ENCODE data around the gene RAB41.
"Not testable (repeated sequence)": the region's sequence is repeated elsewhere in the genome, so short reads cannot be mapped to it uniquely, and the experiment has no call there.

RAB41 gene

GRCh38 chrX:70289793-70290770 lies 8.1 kb downstream of the RAB41 start, which contains the start of the genes KIF4A and PDZD11:
KIF4A (plus strand) TSS chrX:70290104; CDS start chrX:70290459, 355 bp downstream.
PDZD11 (minus strand) TSS chrX:70289927; CDS start chrX:70289341, 586 bp downstream.
- peak; percentile 72 for DNase-seq (ENCODE audit: low spot score)

DNA sequence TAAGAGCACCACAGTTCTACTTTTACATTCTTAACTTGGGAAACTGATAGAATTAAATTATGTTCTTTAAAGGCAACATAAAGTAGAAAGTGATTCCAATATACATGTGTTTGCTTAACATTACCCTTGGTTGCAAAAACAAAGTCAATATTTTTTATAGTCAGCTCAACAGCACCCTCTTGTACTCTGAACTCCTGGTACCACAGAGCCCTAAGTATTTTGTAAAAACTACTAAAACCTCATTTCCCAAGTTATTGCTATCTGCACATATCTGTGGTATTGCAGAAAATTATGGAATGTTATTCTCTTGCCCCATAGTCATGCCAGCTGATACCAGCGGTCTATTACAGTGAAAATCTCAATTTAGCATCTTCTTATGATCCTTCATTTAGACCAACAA lies 10.8 kb downstream of the RAB41 start:
- DNase-seq (ENCODE audit: low spot score), result no peak

GRCh38 chrX:70293621-70294020 lies 11.6 kb downstream of the RAB41 start:
- no peak for DNase-seq (ENCODE audit: low spot score)

DNA sequence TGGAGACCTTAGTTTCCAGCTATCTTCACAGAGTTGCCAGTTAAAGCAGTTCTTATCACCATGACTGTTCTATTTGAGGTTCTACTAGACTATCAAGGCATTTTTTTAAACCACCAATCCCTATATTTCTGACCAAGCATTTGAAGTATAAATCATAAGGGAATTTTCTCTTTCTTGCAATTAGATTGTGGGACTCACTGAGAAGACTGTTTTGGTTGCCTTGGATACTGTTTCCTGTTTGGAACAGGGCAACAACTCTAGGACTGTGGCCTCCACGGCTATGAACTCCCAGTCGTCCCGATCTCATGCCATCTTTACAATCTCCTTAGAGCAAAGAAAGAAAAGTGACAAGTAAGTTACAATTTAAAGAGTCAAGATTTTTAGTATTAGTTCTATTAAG lies 19.7 kb downstream of the RAB41 start:
- DNase-seq (ENCODE audit: low spot score), result no peak

DNA sequence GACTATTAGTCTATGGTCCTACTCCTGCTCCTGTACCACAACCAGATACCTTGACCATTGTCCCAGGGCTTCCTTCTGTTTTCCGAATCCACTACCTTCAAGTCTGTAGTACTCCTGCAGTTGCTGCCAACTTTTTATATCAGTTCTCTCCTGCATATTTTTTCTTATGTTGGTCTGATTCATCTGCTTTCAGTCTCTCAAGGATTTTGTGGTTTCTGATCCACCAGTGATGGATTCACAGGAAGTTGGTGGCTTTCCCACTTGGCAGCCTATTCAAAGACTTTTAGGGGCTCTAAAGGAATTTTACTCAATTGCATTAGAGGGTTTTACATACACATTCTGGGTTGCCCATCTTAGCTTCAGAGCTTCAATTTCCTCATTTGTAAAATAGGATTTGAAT lies 31.5 kb downstream of the RAB41 start:
- DNase-seq (ENCODE audit: low spot score), result no peak

- DNase-seq (ENCODE audit: low spot score), result no peak
These were observed 40.8 kb downstream of the RAB41 start for GRCh38 chrX:70322784-70323183.

GRCh38 chrX:70323628-70324027 lies 41.7 kb downstream of the RAB41 start:
- DNase-seq (ENCODE audit: low spot score), result not testable (repeated sequence)

GRCh38 chrX:70324326-70324725 lies 42.4 kb downstream of the RAB41 start:
- no peak for DNase-seq (ENCODE audit: low spot score)

DNA sequence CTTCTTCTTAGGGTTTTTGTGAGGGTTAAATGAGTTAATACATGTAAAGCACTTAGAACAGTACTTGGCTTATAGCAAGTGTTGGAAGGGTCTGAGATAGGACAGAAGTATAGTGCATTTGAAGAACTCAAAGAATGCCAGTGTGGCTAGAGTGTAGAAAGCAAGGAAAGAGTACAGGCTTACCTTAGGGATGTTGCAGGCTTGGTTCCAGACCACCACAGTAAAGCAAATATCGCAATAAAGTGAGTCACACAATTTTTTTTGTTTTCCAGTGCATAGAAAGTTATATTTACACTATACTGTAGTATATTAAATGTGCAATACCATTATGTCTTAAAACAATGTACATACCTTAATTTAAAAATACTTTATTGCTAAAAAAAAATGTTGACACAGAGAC lies 49.2 kb downstream of the RAB41 start:
- no peak for DNase-seq (ENCODE audit: low spot score)

DNA sequence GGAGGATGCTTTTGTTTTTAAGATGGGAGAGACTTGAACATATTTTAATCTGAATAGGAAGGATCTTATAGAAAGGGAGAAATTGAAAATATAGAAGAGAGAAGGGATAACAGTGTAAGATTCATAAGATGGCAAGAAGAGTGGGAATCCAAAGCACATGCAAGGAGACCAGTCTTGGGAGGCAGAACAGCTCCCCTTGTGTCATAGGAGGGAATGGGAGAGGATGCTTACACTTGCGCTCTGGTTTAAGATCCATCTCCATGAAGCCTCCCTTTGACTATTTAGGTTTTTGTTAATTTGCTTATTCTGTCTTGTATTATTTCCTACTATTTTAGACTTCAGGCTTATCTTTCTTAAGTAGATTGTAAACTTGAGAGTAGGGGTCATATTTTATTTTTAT lies 50.6 kb downstream of the RAB41 start:
- DNase-seq (ENCODE audit: low spot score), result no peak

All from CD4-positive, alpha-beta T cell treated with Interleukin-6 at 100 ng/mL for 8 hours (primary cell).